PC-9 (cell line): ENCODE results near the gene DIS3L.

Experiments used
- EZH2 ChIP-seq: fragments of 200-600 bp; sonication (generic); IDR thresholded peaks from 2 replicates; pipeline ENCODE4 v1.8.0; 2017; ENCODE audit warnings: antibody characterized with exemption, low read depth
- TF ChIP-seq, protein P1 (sequence below): fragments of 200-600 bp; sonication (generic); conservative IDR thresholded peaks from 2 replicates; pipeline ENCODE4 v1.6.1; 2017; ENCODE audit warnings: mixed run types, antibody characterized with exemption, mild to moderate bottlenecking, moderate library complexity

DNA sequence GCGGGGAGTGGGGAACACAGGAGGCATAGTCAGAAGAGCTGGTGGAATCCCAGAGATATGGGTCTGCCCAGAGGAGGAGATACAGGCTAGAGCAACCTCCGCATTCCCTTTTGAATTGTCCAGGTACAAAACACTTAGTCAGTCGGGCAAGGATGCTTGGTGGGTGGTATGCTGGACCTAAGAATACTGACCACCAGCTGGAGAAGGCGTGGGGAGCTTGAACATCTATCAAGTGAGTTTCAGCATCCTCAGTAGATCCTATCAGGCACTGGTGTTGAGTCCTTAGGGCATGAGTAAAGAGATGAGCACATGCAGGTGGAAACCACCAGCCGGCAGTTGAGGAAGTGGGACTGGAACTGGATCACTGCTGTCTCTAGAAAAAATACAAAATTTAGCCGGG, 14.7 kb upstream of the DIS3L start:
- TF ChIP-seq, protein P1, sequence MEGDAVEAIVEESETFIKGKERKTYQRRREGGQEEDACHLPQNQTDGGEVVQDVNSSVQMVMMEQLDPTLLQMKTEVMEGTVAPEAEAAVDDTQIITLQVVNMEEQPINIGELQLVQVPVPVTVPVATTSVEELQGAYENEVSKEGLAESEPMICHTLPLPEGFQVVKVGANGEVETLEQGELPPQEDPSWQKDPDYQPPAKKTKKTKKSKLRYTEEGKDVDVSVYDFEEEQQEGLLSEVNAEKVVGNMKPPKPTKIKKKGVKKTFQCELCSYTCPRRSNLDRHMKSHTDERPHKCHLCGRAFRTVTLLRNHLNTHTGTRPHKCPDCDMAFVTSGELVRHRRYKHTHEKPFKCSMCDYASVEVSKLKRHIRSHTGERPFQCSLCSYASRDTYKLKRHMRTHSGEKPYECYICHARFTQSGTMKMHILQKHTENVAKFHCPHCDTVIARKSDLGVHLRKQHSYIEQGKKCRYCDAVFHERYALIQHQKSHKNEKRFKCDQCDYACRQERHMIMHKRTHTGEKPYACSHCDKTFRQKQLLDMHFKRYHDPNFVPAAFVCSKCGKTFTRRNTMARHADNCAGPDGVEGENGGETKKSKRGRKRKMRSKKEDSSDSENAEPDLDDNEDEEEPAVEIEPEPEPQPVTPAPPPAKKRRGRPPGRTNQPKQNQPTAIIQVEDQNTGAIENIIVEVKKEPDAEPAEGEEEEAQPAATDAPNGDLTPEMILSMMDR, result no peak
- no peak for TF ChIP-seq EZH2
